A204.1 (cell line): ENCODE data around the gene PPFIA3.

Source experiments
- FAIRE-seq: peaks from 2 replicates; lab custom pipeline; 2012; peaks lifted over from hg19 to GRCh38; lab: Jason Lieb, UNC

Gene PPFIA3

GRCh38 chr19:49119411-49120324 lies at the start of gene PPFIA3:
TSS of gene PPFIA3 (plus strand) at chr19:49119544. CDS start at chr19:49127874, 8,330 bp downstream.
- FAIRE-seq: no peak

DNA sequence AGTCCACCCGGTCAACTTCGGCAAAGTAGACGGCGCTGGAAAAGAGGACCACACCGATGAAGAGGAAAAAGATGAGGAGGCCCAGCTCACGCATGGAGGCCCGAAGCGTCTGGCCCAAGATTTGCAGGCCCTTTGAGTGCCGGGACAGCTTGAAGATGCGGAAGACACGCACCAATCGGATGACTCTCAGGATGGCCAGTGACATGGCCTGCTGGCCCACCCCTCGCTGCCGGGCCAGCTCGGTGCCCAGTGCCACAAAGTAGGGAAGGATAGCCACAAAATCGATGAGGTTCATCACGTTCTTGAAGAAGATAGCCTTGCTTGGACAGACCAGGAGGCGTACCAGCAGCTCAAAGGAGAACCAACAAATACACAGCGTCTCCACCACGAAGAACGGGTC lies 48.9 kb upstream of the PPFIA3 start:
- no peak for FAIRE-seq

GRCh38 chr19:49071860-49072547 lies 47.3 kb upstream of the PPFIA3 start:
- no peak for FAIRE-seq

DNA sequence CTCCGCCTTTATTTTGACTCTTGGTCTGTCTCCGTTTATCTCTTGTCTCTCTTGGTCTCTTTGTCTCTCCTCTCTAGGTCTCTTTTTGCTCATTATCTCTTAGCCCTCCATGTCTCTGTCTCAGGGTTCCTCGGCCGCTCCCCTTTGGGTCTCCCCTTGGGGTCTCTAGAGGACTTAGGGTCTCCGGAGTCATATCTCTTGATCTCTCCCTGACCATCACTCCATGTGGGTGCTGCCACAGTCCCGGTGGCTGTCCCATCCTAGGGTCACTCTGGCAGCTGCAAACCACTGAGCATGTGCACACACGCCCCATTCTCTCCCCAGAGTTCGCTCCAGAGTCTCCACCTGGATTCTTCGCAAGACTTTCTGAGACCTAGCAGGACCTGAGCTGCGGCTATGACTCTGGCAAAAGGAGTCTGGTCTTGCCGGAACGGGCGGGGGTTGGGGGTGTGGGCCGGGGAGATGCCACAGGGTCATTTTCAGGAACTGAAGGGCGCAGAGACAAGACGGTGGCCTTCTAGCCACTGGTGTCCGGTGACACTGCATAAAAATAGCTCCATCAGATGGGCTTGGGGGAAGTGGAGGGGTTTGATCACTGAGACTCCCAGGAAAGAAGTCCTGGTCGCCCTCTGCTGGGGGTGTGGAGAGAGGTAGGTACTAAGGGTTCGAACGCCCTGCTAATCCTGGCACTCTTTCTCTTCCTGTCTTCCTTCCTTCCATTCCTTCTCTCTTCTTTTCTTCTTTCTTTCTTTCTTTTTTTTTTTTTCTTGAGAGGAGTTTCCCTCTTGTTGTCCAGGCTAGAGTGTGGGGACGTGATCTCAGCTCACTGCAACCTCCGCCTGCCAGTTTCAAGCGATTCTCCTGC lies 45.6 kb upstream of the PPFIA3 start:
- no peak for FAIRE-seq

DNA sequence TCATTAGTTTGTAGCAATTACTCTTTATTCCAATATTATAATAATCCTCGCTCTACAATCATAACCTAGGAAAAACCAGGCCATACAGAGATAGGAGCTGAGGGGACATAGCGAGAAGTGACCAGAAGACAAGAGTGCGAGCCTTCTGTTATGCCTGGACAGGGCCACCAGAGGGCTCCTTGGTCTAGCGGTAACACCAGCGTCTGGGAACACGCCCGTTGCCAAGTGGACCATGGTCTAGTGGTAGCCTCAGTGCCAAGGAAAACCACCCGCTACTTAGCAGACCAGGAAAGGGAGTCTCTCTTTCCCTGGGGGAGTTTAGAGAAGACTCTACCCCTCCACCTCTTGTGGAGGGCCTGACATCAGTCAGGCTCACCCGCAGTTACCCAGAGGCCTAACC lies 44.5 kb upstream of the PPFIA3 start:
- FAIRE-seq: peak; percentile 67

- FAIRE-seq: no peak
Observed at GRCh38 chr19:49080392-49080791, 39.0 kb upstream of the PPFIA3 start.

DNA sequence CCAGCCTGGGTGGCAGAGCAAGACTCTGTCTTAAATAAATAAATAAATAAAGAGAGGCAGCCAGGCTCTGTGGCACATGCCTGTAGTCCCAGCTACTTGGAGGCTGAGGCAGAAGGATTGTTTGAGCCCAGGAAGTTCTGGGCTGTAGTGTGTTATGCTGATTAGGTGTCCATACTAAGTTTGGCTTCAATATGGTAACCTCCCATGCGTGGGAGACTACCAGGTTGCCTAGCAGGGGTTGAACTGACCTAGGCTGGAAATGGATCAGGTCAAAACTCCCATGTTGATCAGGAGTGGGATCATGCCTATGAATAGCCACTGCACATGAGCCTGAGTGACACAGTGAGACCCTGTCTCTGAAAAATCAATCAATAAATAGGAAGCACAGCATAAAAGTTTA lies 38.1 kb upstream of the PPFIA3 start:
- no peak for FAIRE-seq

- FAIRE-seq: no peak
Observed at GRCh38 chr19:49084206-49085019, 34.9 kb upstream of the PPFIA3 start.

GRCh38 chr19:49085020-49085867 lies 34.1 kb upstream of the PPFIA3 start, which contains the start of gene SNRNP70:
TSS of gene SNRNP70 (plus strand) at chr19:49085451. CDS start at chr19:49086415, 964 bp downstream.
- peak; percentile 90 for FAIRE-seq

DNA sequence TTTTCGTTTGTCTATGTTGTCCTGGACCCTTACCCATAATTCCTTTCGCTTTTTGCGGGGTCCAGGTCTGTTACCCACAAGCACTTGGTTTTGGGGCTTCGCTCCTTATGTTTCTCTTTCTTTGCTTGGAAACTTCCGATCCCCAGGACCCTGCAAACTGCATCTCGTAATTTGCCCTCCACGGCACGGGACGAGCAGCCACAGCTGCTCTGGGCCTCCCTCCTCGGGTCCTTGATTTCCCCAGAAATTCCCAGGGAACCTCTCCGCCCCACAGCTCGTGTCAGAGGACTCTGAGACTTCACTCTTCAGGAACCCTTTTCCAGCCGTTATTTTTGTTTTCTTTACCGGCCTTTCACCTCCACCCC lies 33.5 kb upstream of the PPFIA3 start:
- no peak for FAIRE-seq

GRCh38 chr19:49086296-49086695 lies 33.0 kb upstream of the PPFIA3 start:
- no peak for FAIRE-seq

- no peak for FAIRE-seq
Observed at GRCh38 chr19:49091391-49092038, 27.8 kb upstream of the PPFIA3 start.

DNA sequence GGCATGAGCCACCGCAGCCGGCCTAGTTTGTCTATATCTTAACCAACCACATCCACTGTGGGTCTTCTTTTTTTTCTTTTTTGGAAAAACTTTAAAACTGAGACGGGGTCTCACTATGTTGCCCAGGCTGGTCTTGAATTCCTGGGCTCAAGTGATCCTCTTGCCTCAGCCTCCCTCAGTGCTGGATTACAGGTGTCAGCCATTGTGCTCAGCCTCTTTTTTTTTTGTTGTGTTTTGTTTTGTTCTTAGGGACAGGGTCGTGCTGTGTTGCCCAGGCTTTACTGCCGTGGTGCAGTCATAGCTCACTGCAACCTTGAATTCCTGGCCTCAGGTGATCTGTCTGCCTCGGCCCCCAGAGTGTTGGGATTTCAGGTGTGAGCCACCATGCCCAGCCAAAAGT lies 26.7 kb upstream of the PPFIA3 start:
- no peak for FAIRE-seq

GRCh38 chr19:49094505-49095482 lies 24.6 kb upstream of the PPFIA3 start:
- no peak for FAIRE-seq

DNA sequence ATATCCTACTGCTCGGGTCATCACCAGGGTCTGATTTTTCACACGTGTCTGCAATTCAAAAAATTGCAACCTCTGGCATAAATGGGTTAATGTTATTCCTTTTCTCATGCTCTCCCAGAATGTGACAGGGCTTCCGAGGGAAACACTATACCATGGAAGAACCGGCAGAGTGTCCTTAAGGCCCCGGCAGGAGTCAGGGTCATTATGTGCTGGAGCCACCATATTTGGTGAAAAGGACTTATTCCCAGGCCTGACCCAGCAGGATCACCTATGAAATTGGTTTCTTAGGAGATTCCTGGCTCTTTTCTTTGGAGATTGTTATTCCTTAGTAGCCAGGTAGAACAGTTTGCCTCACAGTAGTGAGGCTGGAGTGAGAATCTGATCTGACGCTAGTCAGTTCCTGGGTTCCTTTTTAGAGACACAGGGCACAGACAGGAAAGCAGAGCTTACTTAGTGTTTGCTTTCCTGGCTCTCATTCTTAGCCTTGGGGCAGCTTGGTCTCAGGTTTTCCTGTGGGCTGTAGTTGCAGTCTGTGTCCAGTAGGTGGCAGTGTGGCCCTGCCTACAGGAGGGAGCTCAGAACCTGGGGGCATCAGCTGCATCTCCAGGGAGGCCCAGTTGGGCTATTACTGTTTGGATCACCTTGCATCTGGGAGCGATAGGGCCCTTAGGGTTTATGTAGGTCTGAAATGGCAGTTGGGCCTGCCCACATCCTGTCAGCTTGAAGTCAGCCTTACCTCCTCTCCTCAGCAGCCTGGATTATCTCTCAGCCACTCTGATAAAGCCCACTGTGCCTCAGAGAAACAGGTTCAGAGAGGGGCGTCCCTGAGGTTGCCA lies 21.7 kb upstream of the PPFIA3 start:
- peak; percentile 60 for FAIRE-seq

DNA sequence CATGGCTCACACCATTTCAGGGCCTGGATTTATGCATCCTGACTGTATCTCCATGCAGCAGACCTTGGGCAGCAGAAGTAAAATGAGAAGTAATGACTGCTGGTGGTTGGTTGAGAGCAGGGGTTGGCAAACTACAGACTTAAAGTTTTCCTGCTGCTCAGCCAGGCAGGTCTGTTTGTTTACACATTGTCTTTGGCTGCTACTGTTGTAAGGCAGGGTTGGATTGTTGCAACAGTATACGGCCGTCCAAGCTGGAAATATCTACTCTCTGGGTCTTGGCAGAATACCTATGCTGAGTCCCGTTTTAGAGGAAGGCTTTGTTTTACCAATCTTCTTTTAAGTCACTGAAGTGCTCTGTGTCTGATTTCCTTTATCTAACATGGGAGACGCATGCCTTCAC lies 20.5 kb upstream of the PPFIA3 start:
- FAIRE-seq: no peak

DNA sequence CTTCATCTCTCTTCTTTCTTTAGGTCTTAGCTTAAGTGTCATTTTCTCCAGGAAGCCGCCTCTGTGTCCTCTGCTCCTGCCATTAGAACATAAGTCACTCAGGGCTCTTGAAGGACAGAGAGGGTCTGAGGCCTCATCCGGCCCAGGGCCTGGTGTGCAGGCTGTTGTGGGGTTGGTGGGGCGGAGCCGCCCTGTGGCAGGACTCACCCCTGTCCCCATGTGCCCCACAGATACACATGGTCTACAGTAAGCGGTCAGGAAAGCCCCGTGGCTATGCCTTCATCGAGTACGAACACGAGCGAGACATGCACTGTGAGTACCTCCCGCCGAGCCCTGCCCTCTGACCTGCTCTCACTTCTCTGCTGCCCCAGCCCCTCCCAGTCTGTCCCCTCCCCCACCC lies 18.2 kb upstream of the PPFIA3 start:
- no peak for FAIRE-seq

- FAIRE-seq: no peak
Observed at GRCh38 chr19:49102303-49102702, 17.0 kb upstream of the PPFIA3 start.
